Retinal pigment epithelial cell (primary cell): ENCODE data around the gene COL26A1.

ENCODE experiments used
- DNase-seq: peaks from one replicate; pipeline ENCODE4 v3.0.0-alpha.2; 2010; ENCODE audit warnings: low read depth
- H3K4me3 ChIP-seq: 2 replicates; pipeline ENCODE4 v1.5.1; 2011; ENCODE audit warnings: mild to moderate bottlenecking, low read length, control low read depth, moderate library complexity
- CTCF ChIP-seq: conservative IDR thresholded peaks from 2 replicates; pipeline ENCODE4 v1.5.1; 2011; ENCODE audit warnings: low read depth, low read length, control low read depth, inconsistent platforms

Gene COL26A1

GRCh38 chr7:101529560-101529959 is 166.9 kb downstream of the COL26A1 start:
- DNase-seq = no peak
- no peak for TF ChIP-seq CTCF
- no peak overlapping the region for H3K4me3 ChIP-seq

GRCh38 chr7:101531726-101532357 is 169.2 kb downstream of the COL26A1 start:
- DNase-seq = no peak
- H3K4me3 ChIP-seq = no peak overlapping the region
- no peak for TF ChIP-seq CTCF

GRCh38 chr7:101532400-101533102 is 169.9 kb downstream of the COL26A1 start:
- no peak overlapping the region for H3K4me3 ChIP-seq
- no peak for DNase-seq
- TF ChIP-seq CTCF = no peak

- H3K4me3 ChIP-seq = no peak overlapping the region
- no peak for DNase-seq
- TF ChIP-seq CTCF = no peak
These were observed 170.4 kb downstream of the COL26A1 start for GRCh38 chr7:101533103-101533465.

- H3K4me3 ChIP-seq = no peak overlapping the region
- TF ChIP-seq CTCF = no peak
- DNase-seq = no peak
These were observed 171.5 kb downstream of the COL26A1 start for GRCh38 chr7:101534015-101534803.

- TF ChIP-seq CTCF = no peak
- DNase-seq = no peak
These were observed 172.2 kb downstream of the COL26A1 start for GRCh38 chr7:101534873-101535272.

GRCh38 chr7:101535351-101535751 is 172.7 kb downstream of the COL26A1 start:
- no peak for TF ChIP-seq CTCF
- no peak overlapping the region for H3K4me3 ChIP-seq
- DNase-seq = no peak

More at GRCh38 chr7:101534873-101535272, 172.2 kb downstream of the COL26A1 start:
- H3K4me3 ChIP-seq = no peak overlapping the region
